PC-9 (cell line): ENCODE measurements around the gene PRSS33. TPM values are rescaled to one million over a fixed set of nuclear protein-coding genes. Genes with fewer than 3 reads are reported as not detected.

Source experiments
- BruUV-seq: library from RNA; stranded (reverse); fragments of 400-500 nt; replicated peaks from 2 replicates; lab custom pipeline; 2021; lab: Mats Ljungman, UMichigan
- CTCF ChIA-PET: fragments of 300-600 bp; sonication (Branson Sonifier 250); formaldehyde crosslinking; loops from one replicate; lab custom pipeline; 2022; ENCODE audit warnings: antibody characterized with exemption; lab: Charles Lee
- POLR2A ChIA-PET: fragments of 300-600 bp; sonication (Branson Sonifier 250); formaldehyde crosslinking; loops from one replicate; lab custom pipeline; 2022; ENCODE audit warnings: antibody characterized with exemption; ENCODE audit not compliant: unreplicated experiment; lab: Charles Lee
- DNase-seq, 2 experiments: peaks; one replicate each; pipeline versions ENCODE4 v3.0.0 to v3.0.0-alpha.2; 2015 to 2022; ENCODE audit warnings: mixed read lengths in 1 of 2
- H2AFZ ChIP-seq: fragments of 200-600 bp; sonication (generic); 2 replicates; pipeline ENCODE4 v1.8.1; 2017; ENCODE audit warnings: antibody characterized with exemption
- H3F3A ChIP-seq: fragments of 200-600 bp; sonication (generic); 2 replicates; pipeline ENCODE4 v1.8.1; 2017; ENCODE audit warnings: antibody characterized with exemption, mild to moderate bottlenecking, low read depth; ENCODE audit not compliant: insufficient read depth
- H3K27ac ChIP-seq: fragments of 200-600 bp; sonication (generic); 2 replicates; pipeline ENCODE4 v1.6.1; 2016; ENCODE audit warnings: mixed run types
- H3K27me3 ChIP-seq: fragments of 200-600 bp; sonication (generic); 2 replicates; pipeline ENCODE4 v1.6.1; 2016; ENCODE audit warnings: low read depth, mixed run types; ENCODE audit not compliant: insufficient read depth
- H3K36me3 ChIP-seq: fragments of 200-600 bp; sonication (generic); 2 replicates; pipeline ENCODE4 v1.6.1; 2016; ENCODE audit warnings: low read depth, mixed run types
- H3K4me1 ChIP-seq: fragments of 200-600 bp; sonication (generic); replicated peaks from 2 replicates; pipeline ENCODE4 v1.6.1; 2016; ENCODE audit warnings: mixed run types; ENCODE audit not compliant: insufficient read depth
- H3K4me2 ChIP-seq: fragments of 200-600 bp; sonication (generic); 2 replicates; pipeline ENCODE4 v1.6.1; 2017; ENCODE audit warnings: mixed run types
- H3K4me3 ChIP-seq: fragments of 200-600 bp; sonication (generic); 2 replicates; pipeline ENCODE4 v1.6.1; 2016; ENCODE audit warnings: mixed run types
- H3K79me2 ChIP-seq: fragments of 200-600 bp; sonication (generic); 2 replicates; pipeline ENCODE4 v1.6.1; 2017; ENCODE audit warnings: low read depth, mixed run types
- H3K9me2 ChIP-seq: fragments of 200-600 bp; sonication (generic); 2 replicates; pipeline ENCODE4 v1.8.1; 2017; ENCODE audit warnings: mild to moderate bottlenecking; ENCODE audit not compliant: insufficient read depth
- H3K9me3 ChIP-seq: fragments of 200-600 bp; sonication (generic); 2 replicates; pipeline ENCODE4 v1.8.1; 2016; ENCODE audit warnings: low read depth; ENCODE audit not compliant: insufficient read depth
- H4K20me1 ChIP-seq: fragments of 200-600 bp; sonication (generic); 2 replicates; pipeline ENCODE4 v1.8.1; 2017; ENCODE audit not compliant: insufficient read depth
- EZH2 ChIP-seq: fragments of 200-600 bp; sonication (generic); IDR thresholded peaks from 2 replicates; pipeline ENCODE4 v1.8.0; 2017; ENCODE audit warnings: antibody characterized with exemption, low read depth
- intact Hi-C: fragments of 100-400 bp; cut with micrococcal nuclease; formaldehyde crosslinking; loops from one replicate; pipeline ENCODE4 v1.10.0; 2022; ENCODE audit not compliant: unreplicated experiment
- total RNA-seq: library from RNA; stranded (reverse); gene quantifications from 2 replicates; pipeline ENCODE4 v1.2.3, GENCODE V29; 2021
- TF ChIP-seq, protein P1 (sequence below): fragments of 200-600 bp; sonication (generic); conservative IDR thresholded peaks from 2 replicates; pipeline ENCODE4 v1.6.1; 2017; ENCODE audit warnings: mixed run types, antibody characterized with exemption, mild to moderate bottlenecking, moderate library complexity

The PRSS33 gene
- total RNA-seq, 1 experiment from 2014 or later, result 0.33 TPM

DNA sequence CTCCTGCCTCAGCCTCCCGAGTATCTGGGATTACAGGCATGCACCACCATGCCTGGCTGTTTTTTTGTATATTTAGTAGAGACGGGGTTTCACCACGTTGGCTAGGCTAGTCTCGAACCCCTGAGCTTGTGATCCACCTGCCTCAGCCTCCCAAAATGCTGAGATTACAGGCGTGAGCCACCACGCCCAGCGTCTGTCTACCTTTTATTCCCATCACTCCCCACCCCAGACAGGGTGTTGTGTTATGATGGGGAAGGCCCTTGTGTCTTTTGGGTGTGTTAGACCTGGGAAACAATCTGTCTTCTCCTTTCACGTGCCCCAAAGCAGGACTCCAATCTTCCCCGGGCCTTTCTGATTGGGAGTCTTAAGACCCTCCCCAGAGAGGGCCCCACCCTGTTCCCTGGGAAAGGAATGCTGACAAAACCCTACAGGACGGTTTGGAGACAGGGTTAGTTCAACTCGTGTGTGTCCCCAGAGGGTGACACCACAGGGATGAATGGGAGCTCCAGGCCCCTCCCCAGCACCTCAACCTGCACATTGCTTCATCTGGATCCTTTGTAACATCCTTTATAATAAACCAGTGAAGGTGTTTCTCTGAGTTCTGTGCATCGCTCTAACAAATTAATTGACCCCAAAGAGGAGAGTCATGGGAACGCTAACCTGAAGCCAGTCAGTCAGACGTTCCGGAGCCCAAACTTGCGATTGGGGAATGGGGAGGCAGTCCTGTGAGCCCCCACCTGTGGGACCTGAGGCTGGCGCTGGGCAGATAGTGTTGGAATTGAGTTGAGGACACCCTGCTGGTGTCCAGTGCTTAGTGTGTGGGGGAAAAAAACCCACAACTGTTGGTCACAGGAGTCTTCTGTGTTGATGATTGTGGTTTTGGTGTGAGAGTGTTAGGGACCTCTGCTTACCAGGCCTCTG, 7.1 kb downstream of the PRSS33 start:
- no peaks in the 10 kb centered on the region for H4K20me1 ChIP-seq
- no peak for DNase-seq
- H3K4me2 ChIP-seq, result no peak overlapping the region
- H2AFZ ChIP-seq, result no peak overlapping the region
- BruUV-seq, result no TSS peak
- peaks cover 24% of the 10 kb centered on the region for H3F3A ChIP-seq
- H3K27ac ChIP-seq, result no peak overlapping the region
- TF ChIP-seq, protein P1, sequence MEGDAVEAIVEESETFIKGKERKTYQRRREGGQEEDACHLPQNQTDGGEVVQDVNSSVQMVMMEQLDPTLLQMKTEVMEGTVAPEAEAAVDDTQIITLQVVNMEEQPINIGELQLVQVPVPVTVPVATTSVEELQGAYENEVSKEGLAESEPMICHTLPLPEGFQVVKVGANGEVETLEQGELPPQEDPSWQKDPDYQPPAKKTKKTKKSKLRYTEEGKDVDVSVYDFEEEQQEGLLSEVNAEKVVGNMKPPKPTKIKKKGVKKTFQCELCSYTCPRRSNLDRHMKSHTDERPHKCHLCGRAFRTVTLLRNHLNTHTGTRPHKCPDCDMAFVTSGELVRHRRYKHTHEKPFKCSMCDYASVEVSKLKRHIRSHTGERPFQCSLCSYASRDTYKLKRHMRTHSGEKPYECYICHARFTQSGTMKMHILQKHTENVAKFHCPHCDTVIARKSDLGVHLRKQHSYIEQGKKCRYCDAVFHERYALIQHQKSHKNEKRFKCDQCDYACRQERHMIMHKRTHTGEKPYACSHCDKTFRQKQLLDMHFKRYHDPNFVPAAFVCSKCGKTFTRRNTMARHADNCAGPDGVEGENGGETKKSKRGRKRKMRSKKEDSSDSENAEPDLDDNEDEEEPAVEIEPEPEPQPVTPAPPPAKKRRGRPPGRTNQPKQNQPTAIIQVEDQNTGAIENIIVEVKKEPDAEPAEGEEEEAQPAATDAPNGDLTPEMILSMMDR, result no peak
- no peak for TF ChIP-seq EZH2
- H3K4me3 ChIP-seq, result no peak overlapping the region
- H3K4me1 ChIP-seq, result peaks cover 19% of the 10 kb centered on the region
- no peaks in the 10 kb centered on the region for H3K36me3 ChIP-seq
- H3K27me3 ChIP-seq, result no peaks in the 10 kb centered on the region
- intact Hi-C loops, result loop anchor here (2.0 to 5.0 kb wide), 2 partner anchors 15 to 37 kb away; partner anchors contain the start of gene PRSS21
- H3K9me3 ChIP-seq, result no peaks in the 10 kb centered on the region
- POLR2A ChIA-PET, result interaction anchor here (0.5 kb wide), 1 partner anchor 71 kb away, joined by 3 read pairs; no protein-coding TSS in a partner anchor
- H3K9me2 ChIP-seq, result no peaks in the 10 kb centered on the region
- peaks cover 36% of the 10 kb centered on the region for H3K79me2 ChIP-seq
- CTCF ChIA-PET, result no interaction called here

DNA sequence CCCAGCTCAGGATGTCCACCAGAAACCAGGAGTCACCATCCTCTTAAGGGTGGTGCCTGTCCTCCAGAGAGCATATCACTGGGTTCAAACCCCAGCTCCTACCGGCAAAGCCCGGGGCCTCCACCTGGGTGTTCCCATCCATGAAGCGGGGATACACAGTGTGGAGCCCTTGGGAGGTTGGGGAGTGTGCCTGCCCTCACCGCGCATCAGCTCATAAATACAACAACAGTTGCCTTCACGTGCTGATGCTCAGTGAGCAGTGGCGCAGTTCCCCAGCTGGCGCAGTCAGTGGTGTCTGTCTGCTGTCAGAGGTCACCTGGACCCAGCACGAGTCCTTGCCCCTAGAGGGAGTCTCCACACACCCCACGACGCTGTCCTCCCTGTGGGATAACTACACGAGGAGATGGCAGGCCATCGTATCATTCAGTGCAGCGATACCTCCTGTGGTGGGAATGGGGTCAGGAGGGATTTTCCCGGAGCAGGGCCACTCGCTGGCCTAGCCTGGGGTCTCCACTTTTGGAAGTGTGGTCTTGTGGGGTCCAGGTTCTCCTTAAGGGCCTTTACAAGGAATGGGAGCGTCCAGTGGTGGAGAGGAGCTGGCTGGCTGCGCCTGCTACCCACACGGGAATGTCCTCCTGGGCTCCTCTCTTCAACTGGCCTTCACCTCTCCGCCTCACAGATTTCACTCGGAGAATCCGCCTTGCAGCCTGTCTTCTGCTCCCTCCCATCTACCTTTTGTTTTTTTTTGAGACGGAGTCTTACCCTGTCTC, 8.0 kb downstream of the PRSS33 start:
- peaks cover 33% of the 10 kb centered on the region for H3F3A ChIP-seq
- no peak for TF ChIP-seq EZH2
- TF ChIP-seq, protein P1, result no peak
- H3K27ac ChIP-seq, result no peak overlapping the region
- H3K36me3 ChIP-seq, result no peaks in the 10 kb centered on the region
- H3K4me1 ChIP-seq, result peaks cover 20% of the 10 kb centered on the region
- CTCF ChIA-PET, result no interaction called here
- H3K9me3 ChIP-seq, result no peaks in the 10 kb centered on the region
- H3K4me2 ChIP-seq, result peak overlapping the region; percentile 93; the same call in 1 of the 2 replicates
- H3K79me2 ChIP-seq, result peaks cover 45% of the 10 kb centered on the region
- no peaks in the 10 kb centered on the region for H4K20me1 ChIP-seq
- no peak for DNase-seq
- no peak overlapping the region for H3K4me3 ChIP-seq
- H3K9me2 ChIP-seq, result no peaks in the 10 kb centered on the region
- H3K27me3 ChIP-seq, result no peaks in the 10 kb centered on the region
- H2AFZ ChIP-seq, result no peak overlapping the region
- POLR2A ChIA-PET, result no interaction called here
- BruUV-seq, result no TSS peak
- intact Hi-C loops, result loop anchor here (2.0 to 5.0 kb wide), 2 partner anchors 15 to 38 kb away; partner anchors contain the start of gene PRSS21

DNA sequence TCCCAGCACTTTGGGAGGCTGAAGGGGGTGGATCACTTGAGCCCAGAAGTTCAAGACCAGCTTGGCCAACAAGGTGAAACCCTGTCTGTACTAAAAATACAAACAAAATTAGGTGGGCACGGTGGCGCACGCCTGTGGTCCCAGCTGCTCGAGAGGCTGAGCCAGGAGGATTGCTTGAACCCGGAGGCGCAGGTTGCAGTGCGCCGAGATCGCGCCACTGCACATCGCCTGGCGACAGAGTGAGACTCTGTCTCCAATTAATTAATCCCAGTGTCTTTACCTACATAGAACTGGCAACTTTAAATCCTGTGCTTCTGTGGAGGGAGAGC, 8.8 kb downstream of the PRSS33 start:
- TF ChIP-seq, protein P1, result no peak
- TF ChIP-seq EZH2, result no peak
- intact Hi-C loops, result loop anchor here (1.0 to 5.0 kb wide), 3 partner anchors 16 to 52 kb away; partner anchors contain the start of genes PRSS21 and ZG16B
- CTCF ChIA-PET, result interaction anchor here (0.6 kb wide), 1 partner anchor 57 kb away, joined by 5 read pairs; no protein-coding TSS in a partner anchor
- Histone ChIP-seq H3K4me2 (peak overlapping the region; percentile 93), H3K27ac (peak overlapping the region; percentile 94), H3K4me3 (peak overlapping the region; percentile 62), H3F3A (peaks cover 38% of the 10 kb centered on the region), H3K9me3 (no peaks in the 10 kb centered on the region), H3K79me2 (peaks cover 49% of the 10 kb centered on the region), H2AFZ (no peak overlapping the region), H3K4me1 (peaks cover 20% of the 10 kb centered on the region), H3K9me2 (no peaks in the 10 kb centered on the region), H3K27me3 (no peaks in the 10 kb centered on the region), H4K20me1 (peaks cover 3% of the 10 kb centered on the region; the same call in 1 of the 2 replicates), H3K36me3 (0 out of 2 replicates have a peak, but pooled peaks cover 2% of the 10 kb centered on the region)
- no TSS peak for BruUV-seq
- no peak for DNase-seq
- POLR2A ChIA-PET, result interaction anchor here (0.7 to 1.0 kb wide), 2 partner anchors 78 to 104 kb away, joined by 3 to 10 read pairs; partner anchors contain the start of gene FLYWCH2
